ENCODE results near the gene PEPD.

DNA sequence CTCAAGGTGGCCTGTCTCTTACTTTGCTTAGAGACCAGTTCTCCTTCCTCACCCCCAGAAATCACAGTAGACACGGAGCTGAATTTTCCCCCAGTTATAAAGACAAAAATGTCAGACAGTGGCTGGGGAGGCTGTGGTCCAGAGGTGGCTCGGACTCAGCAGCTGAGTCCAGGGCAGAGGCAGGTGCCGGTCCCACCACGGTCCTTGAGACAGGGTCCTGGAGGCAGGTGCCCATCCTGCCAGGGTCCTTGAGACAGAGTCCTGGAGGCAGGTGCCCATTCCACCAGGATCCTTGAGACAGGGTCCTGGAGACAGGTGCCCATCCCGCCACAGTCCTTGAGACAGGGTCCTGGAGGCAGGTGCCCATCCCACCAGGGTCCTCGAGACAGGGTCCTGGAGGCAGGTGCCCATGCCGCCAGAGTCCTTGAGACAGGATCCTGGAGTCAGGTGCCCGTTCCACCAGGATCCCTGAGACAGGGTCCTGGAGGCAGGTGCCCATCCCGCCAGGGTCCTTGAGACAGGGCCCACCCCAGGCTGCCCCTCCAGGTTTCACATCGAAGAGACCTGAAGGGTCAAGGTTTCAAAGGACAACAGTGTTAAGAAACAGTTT, 23.1 kb downstream of the PEPD start:
- TF ChIP-seq, protein P1, sequence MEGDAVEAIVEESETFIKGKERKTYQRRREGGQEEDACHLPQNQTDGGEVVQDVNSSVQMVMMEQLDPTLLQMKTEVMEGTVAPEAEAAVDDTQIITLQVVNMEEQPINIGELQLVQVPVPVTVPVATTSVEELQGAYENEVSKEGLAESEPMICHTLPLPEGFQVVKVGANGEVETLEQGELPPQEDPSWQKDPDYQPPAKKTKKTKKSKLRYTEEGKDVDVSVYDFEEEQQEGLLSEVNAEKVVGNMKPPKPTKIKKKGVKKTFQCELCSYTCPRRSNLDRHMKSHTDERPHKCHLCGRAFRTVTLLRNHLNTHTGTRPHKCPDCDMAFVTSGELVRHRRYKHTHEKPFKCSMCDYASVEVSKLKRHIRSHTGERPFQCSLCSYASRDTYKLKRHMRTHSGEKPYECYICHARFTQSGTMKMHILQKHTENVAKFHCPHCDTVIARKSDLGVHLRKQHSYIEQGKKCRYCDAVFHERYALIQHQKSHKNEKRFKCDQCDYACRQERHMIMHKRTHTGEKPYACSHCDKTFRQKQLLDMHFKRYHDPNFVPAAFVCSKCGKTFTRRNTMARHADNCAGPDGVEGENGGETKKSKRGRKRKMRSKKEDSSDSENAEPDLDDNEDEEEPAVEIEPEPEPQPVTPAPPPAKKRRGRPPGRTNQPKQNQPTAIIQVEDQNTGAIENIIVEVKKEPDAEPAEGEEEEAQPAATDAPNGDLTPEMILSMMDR (IDR thresholded peaks at IDR 0.05) = no peak
- TF ChIP-seq POLR2A (IDR thresholded peaks at IDR 0.05) = no peak
- TF ChIP-seq POLR2AphosphoS5 (IDR thresholded peaks at IDR 0.05) = no peak
